22Rv1 (cell line): ENCODE results near the gene EYS.

Experiments used
- CTCF ChIP-seq: fragments of 450-650 bp; IDR thresholded peaks from 2 replicates; pipeline ENCODE4 v1.5.1; 2017; ENCODE audit warnings: mild to moderate bottlenecking
- ZFX ChIP-seq: fragments of 450-650 bp; IDR thresholded peaks from 2 replicates; pipeline ENCODE4 v1.6.1; 2017; ENCODE audit warnings: antibody characterized with exemption, borderline replicate concordance

DNA sequence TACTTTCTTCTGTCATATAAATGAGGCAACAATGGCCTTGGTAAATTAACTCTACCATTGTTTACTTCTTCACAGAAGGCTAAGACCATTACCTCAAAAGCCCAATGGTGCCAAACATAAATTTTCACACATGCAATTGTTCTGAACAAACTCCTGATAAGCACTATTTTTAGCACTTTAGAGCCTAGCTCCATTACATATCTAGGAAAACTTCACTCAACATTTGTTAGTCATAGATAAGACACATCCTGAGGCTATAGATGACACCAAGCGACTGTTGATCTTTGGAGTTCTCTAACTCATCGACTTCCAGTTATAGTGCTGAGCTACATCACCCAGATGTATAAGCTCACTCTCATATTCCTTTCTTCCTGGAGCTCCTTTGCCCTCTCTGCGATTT is 245.9 kb downstream of the EYS start:
- TF ChIP-seq CTCF (no peak), ZFX (no peak)
